ENCODE measurements around the gene IL1RAPL2. TPM values are rescaled to one million over a fixed set of nuclear protein-coding genes. Genes with fewer than 3 reads are reported as not detected.

IL1RAPL2 gene
- polyA plus RNA-seq, 3 donors: not detected

DNA sequence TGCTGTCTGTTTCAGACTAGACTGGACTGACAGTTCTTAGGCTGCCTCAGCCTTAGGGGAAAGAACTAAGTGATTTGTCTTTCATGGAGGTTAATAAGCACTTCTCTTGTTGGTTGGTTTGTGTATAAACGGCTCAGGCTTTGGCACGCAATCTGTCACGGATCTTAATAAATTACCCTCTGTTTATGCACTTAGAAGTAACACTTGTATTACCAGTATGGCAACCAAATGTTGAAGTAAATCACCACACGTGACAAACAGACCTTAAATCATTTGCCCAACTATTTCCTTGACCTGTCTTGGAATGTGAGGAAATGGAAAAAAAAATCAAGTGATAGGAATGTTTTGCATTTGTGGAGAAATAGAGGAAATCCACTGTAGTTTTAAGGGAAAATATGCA, 584.6 kb downstream of the IL1RAPL2 start:
- Histone ChIP-seq H4K20me1 (ENCODE audit: insufficient read depth, low read length) (no peaks in the 10 kb centered on the region), H3K27me3 (ENCODE audit: control insufficient read depth in 2 of 2, insufficient read depth in 2 of 2, low read length in 2 of 2) (no peaks in the 10 kb centered on the region), H3K9ac (ENCODE audit: insufficient read depth, low read length, poor library complexity, severe bottlenecking) (no peak overlapping the region), H3K4me3 (replicated peaks in 1 of 3; ENCODE audit: low read depth in 2 of 3, low read length in 3 of 3) (no peak overlapping the region), H3K27ac (ENCODE audit: low read depth in 1 of 2, low read length in 2 of 2) (no peak overlapping the region), H3K79me2 (ENCODE audit: insufficient read depth, low read length) (no peaks in the 10 kb centered on the region), H3K4me1 (ENCODE audit: control insufficient read depth in 1 of 2, insufficient read depth in 2 of 2, low read length in 2 of 2) (no peaks in the 10 kb centered on the region), H2AFZ (ENCODE audit: insufficient read depth, low read depth, low read length, poor library complexity, severe bottlenecking) (no peak overlapping the region), H3K9me3 (replicated peaks in 1 of 2; ENCODE audit: control insufficient read depth in 1 of 2, insufficient read depth in 1 of 2, low read length in 2 of 2) (no peaks in the 10 kb centered on the region), H3K36me3 (replicated peaks in 1 of 2; ENCODE audit: control insufficient read depth in 1 of 2, insufficient read depth in 2 of 2, low read length in 2 of 2) (no peaks in the 10 kb centered on the region), H3K4me2 (replicated peaks; ENCODE audit: extremely low read depth, low read length, poor library complexity, severe bottlenecking) (no peak overlapping the region)
- Mint-ChIP-seq H3K27me3 (ENCODE audit: low read depth in 3 of 3) (peaks cover 0 to 3% (median 0%) of the 10 kb centered on the region in 3 donors), H3K4me1 (no peaks in the 10 kb centered on the region), H3K4me3 (no peak overlapping the region), H3K36me3 (no peaks in the 10 kb centered on the region), H3K9me3 (peaks cover 0 to 2% (median 0%) of the 10 kb centered on the region in 7 donors), H3K27ac (no peak overlapping the region)
- intact Hi-C loops (cut with micrococcal nuclease): no loop called here
- no peak for DNase-seq
- no CpG with 5 or more reads among the region's 4 CpGs for WGBS (ENCODE audit: insufficient coverage)
- TF ChIP-seq, protein P1, sequence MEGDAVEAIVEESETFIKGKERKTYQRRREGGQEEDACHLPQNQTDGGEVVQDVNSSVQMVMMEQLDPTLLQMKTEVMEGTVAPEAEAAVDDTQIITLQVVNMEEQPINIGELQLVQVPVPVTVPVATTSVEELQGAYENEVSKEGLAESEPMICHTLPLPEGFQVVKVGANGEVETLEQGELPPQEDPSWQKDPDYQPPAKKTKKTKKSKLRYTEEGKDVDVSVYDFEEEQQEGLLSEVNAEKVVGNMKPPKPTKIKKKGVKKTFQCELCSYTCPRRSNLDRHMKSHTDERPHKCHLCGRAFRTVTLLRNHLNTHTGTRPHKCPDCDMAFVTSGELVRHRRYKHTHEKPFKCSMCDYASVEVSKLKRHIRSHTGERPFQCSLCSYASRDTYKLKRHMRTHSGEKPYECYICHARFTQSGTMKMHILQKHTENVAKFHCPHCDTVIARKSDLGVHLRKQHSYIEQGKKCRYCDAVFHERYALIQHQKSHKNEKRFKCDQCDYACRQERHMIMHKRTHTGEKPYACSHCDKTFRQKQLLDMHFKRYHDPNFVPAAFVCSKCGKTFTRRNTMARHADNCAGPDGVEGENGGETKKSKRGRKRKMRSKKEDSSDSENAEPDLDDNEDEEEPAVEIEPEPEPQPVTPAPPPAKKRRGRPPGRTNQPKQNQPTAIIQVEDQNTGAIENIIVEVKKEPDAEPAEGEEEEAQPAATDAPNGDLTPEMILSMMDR (IDR thresholded peaks at IDR 0.05): no peak

DNA sequence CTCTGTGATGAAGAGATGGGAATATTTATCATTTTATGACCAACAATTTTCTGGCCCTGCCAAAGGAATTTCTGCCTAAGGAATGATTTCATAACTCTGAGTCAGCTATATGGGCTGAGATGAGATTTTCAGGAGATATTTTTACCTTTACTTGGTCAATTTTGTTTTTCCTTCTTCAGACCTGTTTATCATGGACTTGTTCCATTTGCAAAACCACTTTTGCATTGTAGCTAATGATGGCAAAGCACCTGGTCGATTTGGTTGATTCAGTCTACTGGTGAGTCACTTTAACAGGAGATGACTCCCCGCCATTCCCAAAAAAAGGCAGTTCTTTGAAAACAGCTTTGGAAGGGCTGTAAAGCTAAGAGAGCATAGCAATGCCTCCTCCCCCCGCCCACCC, 601.2 kb downstream of the IL1RAPL2 start:
- no peak overlapping the region for H3K27ac ChIP-seq (ENCODE audit: low read depth in 1 of 2, low read length in 2 of 2)
- H3K4me3 ChIP-seq (replicated peaks in 1 of 3; ENCODE audit: low read depth in 2 of 3, low read length in 3 of 3): no peak overlapping the region
- H4K20me1 ChIP-seq (ENCODE audit: insufficient read depth, low read length): no peaks in the 10 kb centered on the region
- no peaks in the 10 kb centered on the region for H3K4me1 ChIP-seq (ENCODE audit: control insufficient read depth in 1 of 2, insufficient read depth in 2 of 2, low read length in 2 of 2)
- no peak overlapping the region for H3K4me2 ChIP-seq (replicated peaks; ENCODE audit: extremely low read depth, low read length, poor library complexity, severe bottlenecking)
- intact Hi-C loops (cut with micrococcal nuclease): no loop called here
- Mint-ChIP-seq H3K4me3 (no peak overlapping the region), H3K4me1 (no peaks in the 10 kb centered on the region), H3K27ac (no peak overlapping the region), H3K9me3 (peaks cover 0 to 3% (median 0%) of the 10 kb centered on the region in 7 donors), H3K36me3 (no peaks in the 10 kb centered on the region), H3K27me3 (ENCODE audit: low read depth in 3 of 3) (peaks cover 0 to 3% (median 0%) of the 10 kb centered on the region in 3 donors)
- TF ChIP-seq, protein P1 (IDR thresholded peaks at IDR 0.05): no peak
- DNase-seq: no peak
- WGBS (ENCODE audit: insufficient coverage): no CpG with 5 or more reads among the region's 3 CpGs
- no peaks in the 10 kb centered on the region for H3K9me3 ChIP-seq (replicated peaks in 1 of 2; ENCODE audit: control insufficient read depth in 1 of 2, insufficient read depth in 1 of 2, low read length in 2 of 2)
- no peaks in the 10 kb centered on the region for H3K27me3 ChIP-seq (ENCODE audit: control insufficient read depth in 2 of 2, insufficient read depth in 2 of 2, low read length in 2 of 2)
- H3K9ac ChIP-seq (ENCODE audit: insufficient read depth, low read length, poor library complexity, severe bottlenecking): no peak overlapping the region
- no peak overlapping the region for H2AFZ ChIP-seq (ENCODE audit: insufficient read depth, low read depth, low read length, poor library complexity, severe bottlenecking)
- no peaks in the 10 kb centered on the region for H3K79me2 ChIP-seq (ENCODE audit: insufficient read depth, low read length)
- H3K36me3 ChIP-seq (replicated peaks in 1 of 2; ENCODE audit: control insufficient read depth in 1 of 2, insufficient read depth in 2 of 2, low read length in 2 of 2): no peaks in the 10 kb centered on the region
